Effector CD4-positive, alpha-beta T cell (primary cell): ENCODE data around the gene FHIT.

Experiments used
- DNase-seq: peaks from one replicate; pipeline ENCODE4 v3.0.0-alpha.2; 2020

Gene FHIT

DNA sequence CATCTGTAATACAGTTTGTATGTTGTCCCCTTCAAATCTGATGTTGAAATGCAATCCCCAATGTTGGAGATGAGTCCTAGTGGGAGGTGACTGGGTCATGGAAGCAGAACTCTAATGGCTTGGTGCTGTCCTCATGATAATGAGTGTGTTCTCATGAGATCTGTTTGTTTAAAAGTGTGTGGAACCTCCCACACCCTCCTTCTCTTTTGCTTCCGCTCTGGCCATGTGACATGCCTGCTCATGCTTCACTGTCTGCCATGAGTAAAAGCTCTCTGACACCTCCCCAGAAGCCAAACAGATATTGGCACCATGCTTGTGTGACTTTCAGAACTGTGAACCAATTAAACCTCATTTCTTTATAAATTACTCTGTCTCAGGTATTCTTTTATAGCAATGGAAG lies 1407.4 kb downstream of the FHIT start:
- DNase-seq: no peak

DNA sequence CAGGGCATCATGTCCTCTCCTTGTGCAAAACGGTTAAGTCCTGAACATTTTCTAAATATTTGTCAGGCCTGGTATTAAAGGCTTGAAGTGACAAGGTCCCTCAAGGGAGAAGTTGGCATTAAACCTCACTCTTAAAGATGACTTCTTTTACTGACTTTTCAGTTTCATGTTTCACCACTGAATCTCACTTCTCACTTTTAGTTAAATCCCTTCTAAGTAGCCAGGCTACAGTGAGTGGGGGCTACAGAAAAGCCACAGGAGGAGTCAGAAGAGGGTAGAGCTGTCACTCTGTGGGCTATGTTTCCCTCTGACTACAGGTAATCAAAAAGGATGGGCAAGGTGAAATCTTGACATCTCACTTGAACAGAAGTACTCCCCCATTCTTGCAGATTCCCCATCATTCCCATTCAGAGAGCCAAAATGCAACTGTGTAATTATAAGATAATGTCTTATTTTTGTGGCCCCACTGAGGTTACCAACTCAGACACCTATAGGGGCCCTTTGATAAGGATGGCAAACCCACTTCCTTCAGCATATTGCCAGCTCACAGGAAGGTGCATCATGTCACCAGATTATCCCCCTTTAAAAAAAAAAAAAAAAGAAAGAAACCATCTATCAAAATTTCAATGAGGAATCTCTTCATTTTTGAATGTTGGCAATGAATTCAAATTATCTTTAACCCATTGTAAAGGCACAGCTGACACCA lies 1411.3 kb downstream of the FHIT start:
- no peak for DNase-seq

- no peak for DNase-seq
Observed at GRCh38 chr3:59839283-59839682, 1412.0 kb downstream of the FHIT start.

DNA sequence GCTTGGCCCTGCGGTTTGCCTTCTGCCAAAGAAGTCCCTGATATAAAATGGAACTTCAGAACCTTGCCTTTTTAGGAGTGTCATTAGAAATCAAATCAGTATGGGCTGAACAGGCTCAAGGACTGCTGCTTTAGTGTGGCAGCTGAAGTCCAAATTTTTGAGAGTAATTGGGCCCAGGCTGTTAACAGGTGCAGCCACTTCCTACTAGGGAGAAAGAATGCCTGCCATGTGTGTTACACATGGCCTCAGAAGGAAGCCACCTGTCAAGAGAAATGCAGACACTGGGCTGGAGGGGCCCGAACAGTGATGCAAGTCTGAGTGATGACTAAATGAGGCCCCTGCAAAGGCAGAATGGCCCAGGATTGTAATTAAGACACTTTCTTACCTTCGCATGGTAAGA lies 1414.7 kb downstream of the FHIT start:
- no peak for DNase-seq

GRCh38 chr3:59832702-59833101 lies 1418.5 kb downstream of the FHIT start:
- DNase-seq: no peak

DNA sequence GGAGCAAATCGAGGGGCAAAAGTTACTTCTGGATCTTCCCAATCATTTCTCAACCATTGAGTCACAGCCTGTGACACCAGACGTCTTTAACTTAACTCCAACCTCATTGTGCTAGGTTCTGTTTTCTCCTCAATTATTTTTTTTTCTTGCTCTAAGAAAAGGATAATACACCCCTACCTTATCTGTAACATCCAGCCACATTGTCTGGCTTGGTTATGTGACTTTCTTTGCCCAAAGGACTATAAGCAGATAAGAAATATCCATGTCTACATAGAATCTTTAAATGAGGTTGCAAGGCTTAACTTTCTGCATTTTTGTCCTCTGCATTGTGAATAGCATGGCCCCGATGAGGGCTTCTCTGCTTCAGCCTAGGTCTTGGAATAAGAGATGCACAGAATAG lies 1419.0 kb downstream of the FHIT start:
- DNase-seq: no peak

DNA sequence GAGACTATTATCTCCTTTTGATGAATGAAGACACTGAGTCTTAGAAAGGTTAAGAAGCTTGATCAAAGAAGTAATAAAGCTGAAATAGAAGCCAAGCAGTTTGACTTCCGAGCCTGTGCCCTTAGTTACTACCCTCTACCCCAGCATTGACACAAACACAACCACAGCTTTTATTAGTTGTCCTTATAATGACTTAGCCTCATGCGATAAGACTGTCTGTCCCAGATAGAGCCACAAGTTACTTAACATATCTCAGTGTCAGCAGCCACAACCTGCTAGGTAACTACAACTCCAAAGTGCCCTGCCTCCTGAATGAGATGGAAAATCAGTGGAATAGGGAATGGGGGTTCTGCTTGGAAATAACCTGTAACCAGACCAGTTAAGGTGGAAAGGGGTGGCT lies 1419.9 kb downstream of the FHIT start:
- DNase-seq: no peak

- DNase-seq: no peak
Observed at GRCh38 chr3:59829527-59829926, 1421.7 kb downstream of the FHIT start.

- DNase-seq: no peak
Observed at GRCh38 chr3:59824876-59825275, 1426.4 kb downstream of the FHIT start.

GRCh38 chr3:59821274-59821673 lies 1430.0 kb downstream of the FHIT start:
- DNase-seq: no peak

- no peak for DNase-seq
Observed at GRCh38 chr3:59820352-59820934, 1430.8 kb downstream of the FHIT start.

GRCh38 chr3:59818919-59819300 lies 1432.3 kb downstream of the FHIT start:
- no peak for DNase-seq

GRCh38 chr3:59818033-59818918 lies 1433.0 kb downstream of the FHIT start:
- DNase-seq: no peak

DNA sequence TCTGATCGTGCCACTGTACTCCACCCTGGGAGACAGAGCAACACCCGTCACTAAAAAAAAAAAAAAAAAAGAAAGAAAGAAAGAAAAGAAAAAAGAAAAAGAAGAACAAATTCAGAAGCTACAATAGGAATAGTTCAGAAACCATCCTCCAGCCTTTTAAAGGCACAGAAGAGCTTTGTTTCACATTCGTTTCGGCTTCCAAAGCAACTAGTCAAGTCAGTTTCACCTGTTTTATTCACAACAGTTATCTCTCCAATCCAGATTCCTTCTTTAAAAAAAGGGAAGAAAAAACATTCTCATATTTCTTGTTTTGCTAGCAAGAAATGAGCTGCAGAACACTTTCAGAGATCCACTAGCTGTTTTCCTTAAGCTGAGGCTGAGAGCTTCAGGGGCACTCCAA lies 1433.7 kb downstream of the FHIT start:
- no peak for DNase-seq

DNA sequence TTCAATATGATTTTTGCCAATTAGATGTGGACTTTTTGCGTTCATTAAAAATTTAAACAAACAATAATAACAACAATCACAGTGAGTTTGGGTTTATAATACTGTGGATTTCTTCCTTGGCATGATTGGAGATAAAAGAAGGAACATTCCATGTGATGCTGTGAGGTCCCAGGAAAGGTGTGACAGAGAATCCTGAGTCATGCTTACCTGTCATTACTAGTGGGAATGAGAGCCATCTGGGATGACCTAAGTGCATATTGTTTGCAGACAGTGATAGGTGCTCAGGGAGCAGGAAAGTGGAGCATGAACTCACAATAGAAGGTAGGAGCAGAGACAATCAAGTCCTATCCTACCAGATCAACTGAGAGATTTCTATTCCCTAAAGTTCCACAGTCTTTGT lies 1434.9 kb downstream of the FHIT start:
- DNase-seq: no peak

DNA sequence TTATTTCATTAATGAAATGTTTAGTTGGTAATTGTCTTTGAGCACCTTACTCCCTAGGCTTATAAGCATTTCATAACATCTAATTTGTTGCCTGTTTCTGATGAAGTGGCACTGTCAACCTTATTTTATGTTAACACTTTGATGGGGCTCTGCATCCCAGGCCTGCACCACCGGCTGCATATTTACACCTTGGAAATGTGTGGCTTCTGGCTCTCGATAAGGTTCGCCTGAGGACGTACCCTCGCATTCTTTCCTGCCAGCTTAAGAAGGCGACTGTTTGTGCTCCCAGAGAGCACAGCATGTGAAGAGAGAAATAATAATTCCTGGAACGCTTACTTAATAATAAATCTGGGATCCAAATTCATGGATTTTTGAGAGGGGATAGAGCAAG lies 1438.1 kb downstream of the FHIT start:
- no peak for DNase-seq

- no peak for DNase-seq
Observed at GRCh38 chr3:59812237-59813147, 1438.8 kb downstream of the FHIT start.

DNA sequence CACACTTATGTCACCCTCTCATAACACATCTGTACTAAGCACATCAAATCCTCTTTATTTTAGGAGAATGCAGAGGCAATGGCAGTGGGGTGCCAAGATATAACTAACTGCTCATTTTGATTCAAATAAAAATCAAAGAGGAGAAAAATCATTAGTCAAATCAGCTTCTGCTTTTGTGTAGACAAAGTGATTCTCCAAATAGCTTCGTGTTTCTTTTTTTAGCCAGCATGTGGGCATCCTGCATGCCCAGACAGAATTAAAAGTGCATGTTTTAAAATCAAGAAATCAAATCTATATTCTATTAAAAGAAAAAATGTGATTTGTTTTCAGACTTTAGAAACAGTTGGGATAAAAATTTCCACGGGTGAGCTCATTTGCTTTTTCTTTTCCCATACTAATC lies 1440.1 kb downstream of the FHIT start:
- DNase-seq: no peak

DNA sequence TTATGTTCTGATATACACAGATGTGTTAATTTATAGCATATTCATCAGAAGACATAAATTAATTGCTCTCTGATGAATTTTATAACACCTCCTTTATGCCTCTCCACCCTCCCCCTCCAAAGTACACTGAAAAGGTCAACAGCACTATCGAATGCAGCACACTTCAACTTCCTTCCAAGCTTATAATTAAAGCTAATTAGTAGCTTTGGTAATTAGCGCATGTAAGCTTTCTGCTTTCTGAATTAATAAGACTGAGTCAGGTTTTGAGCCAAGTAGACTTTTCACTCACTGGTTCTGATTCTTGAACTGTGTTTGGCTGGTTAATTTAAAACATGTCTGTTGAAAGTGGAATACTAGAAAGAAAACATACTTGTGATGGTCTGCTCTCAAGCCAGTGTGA lies 1440.6 kb downstream of the FHIT start:
- no peak for DNase-seq

DNA sequence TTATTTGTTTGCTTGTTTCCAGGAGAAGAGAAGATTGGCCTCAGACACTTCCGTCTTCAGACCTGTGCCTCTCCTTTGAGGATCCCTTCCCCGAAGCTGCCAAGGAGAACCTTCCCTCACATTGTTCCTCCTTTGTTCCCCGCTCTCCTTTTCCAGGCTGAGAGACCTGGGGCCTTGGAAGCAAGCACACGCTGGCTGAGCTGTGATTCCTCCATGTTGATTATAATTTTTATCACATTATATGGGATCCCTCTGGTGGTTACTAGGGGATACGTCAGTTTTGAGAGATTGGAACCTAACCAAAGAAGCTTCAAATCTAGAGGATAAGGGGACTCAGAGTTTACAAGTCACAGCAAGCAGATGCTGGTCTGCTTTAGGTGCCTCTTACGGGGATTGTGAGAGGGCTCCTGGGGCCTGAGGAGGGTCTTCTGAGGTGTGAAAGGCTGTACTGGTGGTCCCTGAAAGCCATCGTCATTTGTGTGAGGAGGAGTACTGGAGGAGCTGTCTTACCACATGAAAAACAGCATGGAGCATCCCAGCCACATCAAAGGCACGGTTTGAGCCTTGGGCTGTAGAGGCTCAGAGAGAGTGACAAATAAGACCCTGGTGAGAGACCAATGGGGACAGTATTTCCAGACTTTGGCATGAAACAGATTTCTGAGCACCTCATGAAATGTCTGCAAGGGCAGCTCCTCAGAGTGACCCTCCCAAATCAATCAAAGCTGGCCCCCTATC lies 1441.4 kb downstream of the FHIT start:
- DNase-seq: no peak

- DNase-seq: no peak
Observed at GRCh38 chr3:59809016-59809415, 1442.2 kb downstream of the FHIT start.

- DNase-seq: no peak
Observed at GRCh38 chr3:59808446-59808845, 1442.8 kb downstream of the FHIT start.
